Measurements from ENCODE around the gene SPAG7.

DNA sequence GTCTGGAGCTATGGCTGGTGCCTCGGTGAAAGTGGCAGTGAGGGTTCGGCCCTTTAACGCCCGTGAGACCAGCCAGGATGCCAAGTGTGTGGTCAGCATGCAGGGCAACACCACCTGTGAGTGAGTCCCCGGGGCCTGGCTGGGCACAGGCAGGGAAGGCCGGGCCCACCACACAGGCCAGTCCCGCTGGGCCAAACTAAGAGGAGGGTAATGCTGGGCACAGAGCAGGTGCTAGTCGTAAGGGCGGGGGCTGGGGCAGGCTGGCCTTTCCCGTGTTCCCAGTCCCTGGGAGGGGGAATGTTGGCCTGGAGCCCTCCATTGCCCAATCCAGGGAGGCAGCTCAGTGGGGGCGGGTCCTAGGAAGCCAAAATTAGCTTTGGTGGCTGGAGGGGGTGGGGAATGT, 32.6 kb upstream of the SPAG7 start:
- TF ChIP-seq, protein P1, sequence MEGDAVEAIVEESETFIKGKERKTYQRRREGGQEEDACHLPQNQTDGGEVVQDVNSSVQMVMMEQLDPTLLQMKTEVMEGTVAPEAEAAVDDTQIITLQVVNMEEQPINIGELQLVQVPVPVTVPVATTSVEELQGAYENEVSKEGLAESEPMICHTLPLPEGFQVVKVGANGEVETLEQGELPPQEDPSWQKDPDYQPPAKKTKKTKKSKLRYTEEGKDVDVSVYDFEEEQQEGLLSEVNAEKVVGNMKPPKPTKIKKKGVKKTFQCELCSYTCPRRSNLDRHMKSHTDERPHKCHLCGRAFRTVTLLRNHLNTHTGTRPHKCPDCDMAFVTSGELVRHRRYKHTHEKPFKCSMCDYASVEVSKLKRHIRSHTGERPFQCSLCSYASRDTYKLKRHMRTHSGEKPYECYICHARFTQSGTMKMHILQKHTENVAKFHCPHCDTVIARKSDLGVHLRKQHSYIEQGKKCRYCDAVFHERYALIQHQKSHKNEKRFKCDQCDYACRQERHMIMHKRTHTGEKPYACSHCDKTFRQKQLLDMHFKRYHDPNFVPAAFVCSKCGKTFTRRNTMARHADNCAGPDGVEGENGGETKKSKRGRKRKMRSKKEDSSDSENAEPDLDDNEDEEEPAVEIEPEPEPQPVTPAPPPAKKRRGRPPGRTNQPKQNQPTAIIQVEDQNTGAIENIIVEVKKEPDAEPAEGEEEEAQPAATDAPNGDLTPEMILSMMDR (optimal IDR thresholded peaks at IDR 0.05 in 1 of 3, IDR thresholded peaks at IDR 0.05 in 1 of 3, conservative IDR thresholded peaks at IDR 0.05 in 1 of 3; ENCODE audit: extremely low read depth in 1 of 3, insufficient read depth in 2 of 3, low read length in 3 of 3) = no peak
- no peak for TF ChIP-seq EZH2 (IDR thresholded peaks at IDR 0.05; ENCODE audit: low read length)

Measured in keratinocyte (primary cell).